ENCODE data around the gene JPH3.

GRCh38 chr16:87656328-87656727 is 54.0 kb downstream of the JPH3 start:
- TF ChIP-seq EZH2 (IDR thresholded peaks at IDR 0.05; ENCODE audit: low read depth) = no peak
- no peak for TF ChIP-seq CTCF (conservative IDR thresholded peaks at IDR 0.05)
